Stimulated activated CD4-positive, alpha-beta T cell treated with anti-CD3 and anti-CD28 coated beads, Interleukin-1b, Interleukin-23, amount 100 ng/mL, for 1 hour (primary cell): Measurements from ENCODE around the gene NUDT1.

Source experiments
- DNase-seq, 2 donors: peaks; one replicate each; pipeline ENCODE4 v3.0.0-alpha.2; 2020; ENCODE audit warnings: low read depth in 2 of 2

Gene NUDT1

GRCh38 chr7:2241580-2242540 lies at the start of gene NUDT1, which contains the start of gene MRM2:
Gene NUDT1 (plus strand): TSS chr7:2242226. CDS start chr7:2244575, 2,349 bp downstream.
Gene MRM2 (minus strand): TSS chr7:2242205. CDS start chr7:2242169, 36 bp downstream.
- peak; percentile 23 to 56 for DNase-seq

- no peak for DNase-seq
These were observed 49.0 kb upstream of the NUDT1 start for GRCh38 chr7:2192831-2193534.

- no peak for DNase-seq
These were observed 48.3 kb upstream of the NUDT1 start for GRCh38 chr7:2193575-2194305.

- no peak for DNase-seq
These were observed 46.4 kb upstream of the NUDT1 start for GRCh38 chr7:2195400-2196246.

- DNase-seq = no peak
These were observed 45.3 kb upstream of the NUDT1 start for GRCh38 chr7:2196381-2197378.

- no peak for DNase-seq
These were observed 44.4 kb upstream of the NUDT1 start for GRCh38 chr7:2197436-2198155.

- no peak for DNase-seq
These were observed 43.8 kb upstream of the NUDT1 start for GRCh38 chr7:2198206-2198605.

GRCh38 chr7:2198760-2199159 lies 43.3 kb upstream of the NUDT1 start:
- DNase-seq = no peak

- DNase-seq = no peak
These were observed 42.5 kb upstream of the NUDT1 start for GRCh38 chr7:2199528-2199927.

GRCh38 chr7:2199956-2200583 lies 42.0 kb upstream of the NUDT1 start:
- DNase-seq = no peak

GRCh38 chr7:2200584-2200980 lies 41.4 kb upstream of the NUDT1 start:
- no peak for DNase-seq

GRCh38 chr7:2201128-2201527 lies 40.9 kb upstream of the NUDT1 start:
- no peak for DNase-seq

GRCh38 chr7:2201686-2202360 lies 40.2 kb upstream of the NUDT1 start:
- DNase-seq = no peak

- no peak for DNase-seq
These were observed 39.7 kb upstream of the NUDT1 start for GRCh38 chr7:2202361-2202761.

- no peak for DNase-seq
These were observed 38.9 kb upstream of the NUDT1 start for GRCh38 chr7:2202901-2203765.

- DNase-seq = no peak
These were observed 38.2 kb upstream of the NUDT1 start for GRCh38 chr7:2203766-2204300.

- DNase-seq = no peak
These were observed 37.6 kb upstream of the NUDT1 start for GRCh38 chr7:2204446-2204845.
